Activated CD8-positive, alpha-beta memory T cell treated with anti-CD3 and anti-CD28 coated beads, Interleukin-2, amount 50 U/mL, for 4 hours (primary cell): Measurements from ENCODE around the gene CAVIN2.

Source experiments
- DNase-seq: peaks from one replicate; pipeline ENCODE4 v3.0.0-alpha.2; 2020

Gene CAVIN2

DNA sequence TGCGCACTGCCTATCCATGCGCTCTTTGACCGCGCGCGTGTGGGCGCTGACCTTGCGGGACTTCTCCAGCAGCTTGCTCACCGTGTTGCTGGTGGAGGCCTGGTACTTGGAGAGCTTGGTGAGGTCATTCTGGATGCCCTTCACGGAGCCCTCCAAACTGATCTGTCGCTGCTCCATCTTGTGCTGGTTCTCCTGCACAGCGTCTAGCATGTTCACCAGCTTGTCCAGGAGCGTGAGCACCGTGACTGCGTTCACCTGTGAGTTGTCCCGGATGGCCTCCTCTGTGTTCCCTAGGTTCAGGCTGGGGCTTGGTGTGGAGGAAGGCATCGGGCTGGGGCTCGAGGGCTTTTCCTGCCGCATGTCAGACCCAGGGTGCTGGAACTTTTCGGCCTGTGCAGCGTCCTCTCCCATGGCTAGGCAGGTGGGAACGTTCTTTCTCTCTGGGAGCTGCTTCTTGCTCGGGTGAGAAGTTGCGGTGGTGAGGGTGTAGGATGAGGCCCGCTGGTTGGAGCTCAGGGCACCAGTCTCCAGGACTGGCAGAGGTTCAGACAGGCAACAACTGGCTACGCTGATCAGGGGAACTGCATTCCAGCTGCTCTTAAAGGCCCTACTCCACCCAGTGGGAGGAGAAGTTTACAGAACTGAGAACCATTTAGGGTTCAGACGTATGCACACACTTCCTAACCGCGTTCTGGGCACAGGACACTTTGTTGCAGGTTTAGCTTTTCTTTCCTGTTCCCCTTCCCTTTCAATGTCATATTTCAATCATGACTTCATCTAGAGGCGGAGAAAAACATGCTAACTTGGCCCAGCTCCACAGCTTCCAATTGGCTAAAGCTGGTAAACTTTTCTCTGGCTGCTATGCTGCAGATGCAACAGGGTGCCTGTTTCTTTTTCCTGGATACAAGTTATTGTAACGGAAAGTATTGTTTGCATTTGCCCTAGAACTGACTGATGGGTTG, at the start of gene CAVIN2:
Gene CAVIN2, minus strand, starts transcription at position 574 of the 962 bp plus-strand sequence. Its CDS starts 163 bp downstream, at position 411.
- DNase-seq, result no peak

GRCh38 chr2:191895743-191896142, 48.9 kb upstream of the CAVIN2 start:
- DNase-seq, result no peak

GRCh38 chr2:191895195-191895594, 48.3 kb upstream of the CAVIN2 start:
- no peak for DNase-seq

DNA sequence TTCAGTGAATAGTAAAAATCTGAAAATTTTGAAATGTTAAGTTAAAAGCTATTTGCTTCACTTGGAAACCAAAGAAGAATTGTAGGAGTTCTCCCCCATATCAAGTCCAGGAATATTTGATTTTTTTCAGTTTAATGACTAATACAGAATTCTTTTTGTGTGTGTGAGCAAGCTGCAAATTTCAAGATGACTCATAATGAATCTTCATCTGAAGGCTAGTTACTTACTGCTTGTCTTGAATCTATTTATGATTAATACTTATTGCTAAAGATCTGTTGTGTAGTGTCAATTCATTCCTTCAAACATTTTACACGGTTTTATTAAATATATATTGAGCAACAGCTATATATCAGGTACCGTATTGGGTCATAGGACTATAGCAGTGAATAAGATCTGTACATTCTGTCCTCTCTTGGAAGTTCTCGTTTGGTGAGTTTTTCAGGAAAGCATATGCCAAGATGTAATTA, 47.8 kb upstream of the CAVIN2 start:
- DNase-seq, result no peak

DNA sequence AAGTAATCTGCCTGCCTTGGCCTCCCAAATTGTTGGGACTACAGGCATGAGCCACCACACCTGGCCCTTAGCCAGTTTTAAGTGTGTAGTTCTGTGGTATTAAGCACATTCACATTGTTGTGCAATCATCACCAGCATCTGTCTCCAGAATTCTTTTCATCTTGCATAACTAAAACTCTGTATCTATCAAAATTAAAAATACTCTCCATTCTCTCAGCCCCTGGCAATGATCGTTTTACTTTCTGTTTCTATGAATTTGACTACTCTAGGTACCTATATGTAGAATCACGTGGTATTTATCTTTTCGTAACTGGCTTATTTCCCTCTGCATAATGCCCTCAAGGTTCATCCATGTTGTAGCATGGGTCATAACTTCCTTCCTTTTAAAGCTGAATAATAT, 45.5 kb upstream of the CAVIN2 start:
- DNase-seq, result no peak

GRCh38 chr2:191891656-191892055, 44.8 kb upstream of the CAVIN2 start:
- no peak for DNase-seq

- no peak for DNase-seq
Observed at GRCh38 chr2:191889931-191890330, 43.0 kb upstream of the CAVIN2 start.

DNA sequence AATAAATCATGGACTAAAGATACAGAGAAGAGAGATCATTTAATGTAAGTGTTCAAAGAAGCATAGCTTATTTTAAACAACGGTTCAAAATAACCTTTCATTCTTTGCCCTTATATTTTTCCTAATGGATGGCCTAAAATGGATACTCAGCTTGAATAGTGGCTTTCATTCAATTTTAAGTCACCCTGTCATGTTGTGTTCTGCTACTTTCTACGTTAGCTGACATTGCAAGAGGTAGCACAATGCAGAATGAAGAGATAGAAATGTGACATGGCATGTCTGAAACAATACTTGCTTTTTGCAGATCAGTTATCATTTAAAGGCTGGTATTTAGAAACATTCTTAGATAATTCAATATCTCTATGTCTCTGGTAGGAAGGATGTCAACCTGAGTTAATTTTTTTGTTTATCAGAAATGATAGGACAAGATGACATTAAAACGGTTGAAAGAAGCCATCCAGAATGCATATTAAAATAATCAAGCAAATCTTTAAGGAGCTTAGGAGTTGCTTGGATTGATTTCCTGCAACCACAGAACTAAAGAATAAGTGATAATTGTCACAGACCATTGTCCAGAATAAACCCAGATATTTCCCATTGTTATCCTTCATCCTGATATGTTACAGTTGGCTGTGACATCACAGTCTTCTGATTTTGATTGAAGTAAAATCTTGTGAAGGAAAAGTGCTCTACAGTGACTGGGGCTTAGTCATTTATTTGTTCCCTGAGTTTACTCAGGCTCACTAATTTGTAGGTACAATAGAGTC, 41.7 kb upstream of the CAVIN2 start:
- DNase-seq, result no peak

GRCh38 chr2:191885650-191886049, 38.8 kb upstream of the CAVIN2 start:
- no peak for DNase-seq

DNA sequence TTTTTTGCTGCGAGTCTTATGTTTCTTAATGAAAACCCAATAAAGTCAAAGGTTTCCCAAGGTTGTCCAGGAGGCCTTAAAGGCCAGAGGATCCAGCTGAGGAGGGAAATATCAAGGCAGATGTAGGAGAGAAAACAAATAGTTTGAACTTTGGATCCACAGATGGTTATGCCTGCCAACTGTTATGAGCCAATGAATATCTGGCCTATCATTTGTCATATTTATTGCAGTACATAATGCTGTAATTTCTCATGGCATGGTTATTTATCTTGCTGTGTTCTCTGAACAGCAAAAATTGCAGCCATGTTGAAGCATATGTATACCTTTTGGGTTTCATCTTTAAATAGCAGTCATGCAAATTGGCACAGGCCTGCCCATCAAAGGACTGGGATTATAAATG, 38.2 kb upstream of the CAVIN2 start:
- DNase-seq, result no peak

DNA sequence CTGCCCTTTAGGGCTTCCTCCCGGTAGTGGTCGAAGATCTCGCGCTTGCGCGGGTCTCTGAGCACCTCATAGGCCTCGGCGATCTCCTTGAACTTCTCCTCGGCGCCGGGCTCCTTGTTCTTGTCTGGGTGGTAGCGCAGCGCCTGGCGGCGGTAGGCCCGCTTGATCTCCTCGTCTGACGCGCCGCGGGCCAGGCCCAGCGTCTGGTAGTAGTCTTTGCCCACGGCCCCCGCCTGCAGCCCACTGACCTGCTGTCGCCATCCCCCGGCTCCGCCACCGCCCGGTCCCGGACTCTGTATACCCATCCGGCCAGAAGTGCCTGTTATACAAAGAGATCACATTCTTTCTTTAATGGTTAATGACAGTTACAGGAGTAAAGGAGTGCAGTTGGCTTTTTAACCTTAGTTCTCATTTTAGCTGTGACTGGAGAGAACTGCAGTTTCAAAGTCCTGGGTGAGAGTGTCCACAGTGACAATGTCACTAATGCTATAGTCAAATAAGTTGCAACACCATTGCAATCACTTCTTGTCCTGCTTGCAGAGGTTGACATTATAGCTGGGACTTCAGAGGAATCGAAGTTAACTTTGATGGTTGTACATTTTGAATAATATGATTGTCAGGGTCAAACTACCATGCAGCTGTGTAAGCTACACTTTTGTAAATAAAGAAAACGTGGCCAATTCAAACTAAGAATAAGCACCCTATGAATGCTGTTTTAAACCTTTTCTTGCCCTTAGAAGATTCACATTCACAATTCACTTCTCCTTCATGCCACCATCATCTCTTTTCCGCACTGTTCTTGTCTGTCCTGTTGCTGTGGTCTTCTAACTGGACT, 35.3 kb upstream of the CAVIN2 start:
- no peak for DNase-seq

GRCh38 chr2:191878548-191879279, 31.8 kb upstream of the CAVIN2 start:
- DNase-seq, result no peak

DNA sequence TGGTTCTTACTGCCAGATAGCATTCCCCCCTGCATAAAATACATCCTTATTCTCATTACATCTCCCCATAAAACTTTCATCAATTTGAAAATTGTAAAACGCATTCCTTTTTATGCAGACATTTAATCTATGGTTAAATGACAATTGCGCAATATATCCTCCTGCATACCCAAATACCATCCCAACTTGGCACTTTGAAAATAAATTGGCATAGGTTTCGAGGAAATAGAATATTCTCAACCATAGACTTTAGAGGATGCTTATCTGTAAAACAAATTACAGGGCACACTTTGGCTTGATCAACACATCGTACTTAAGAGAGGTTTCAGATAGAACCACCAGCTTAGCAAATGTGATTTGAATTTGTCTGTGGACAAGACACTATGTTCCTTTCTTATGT, 31.0 kb upstream of the CAVIN2 start:
- no peak for DNase-seq

DNA sequence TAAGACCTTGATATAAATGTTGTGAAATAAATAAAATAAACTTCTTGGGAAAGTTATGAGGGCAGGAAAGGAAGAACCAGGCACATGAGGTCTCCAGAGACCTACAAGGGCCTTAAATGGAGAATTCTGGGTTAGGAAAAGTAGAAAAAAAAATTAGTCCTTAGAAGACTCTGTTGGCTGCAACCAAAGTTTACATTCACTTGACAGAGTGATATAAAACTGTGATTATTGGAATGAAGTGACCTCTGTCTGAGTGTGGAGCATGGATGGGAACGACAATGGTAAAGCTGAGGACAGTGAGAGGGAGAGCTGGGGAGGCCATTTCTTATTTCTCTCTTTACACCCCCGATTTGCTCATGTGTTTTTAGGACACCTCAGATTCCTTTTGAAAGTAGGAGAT, 29.0 kb upstream of the CAVIN2 start:
- DNase-seq, result no peak

DNA sequence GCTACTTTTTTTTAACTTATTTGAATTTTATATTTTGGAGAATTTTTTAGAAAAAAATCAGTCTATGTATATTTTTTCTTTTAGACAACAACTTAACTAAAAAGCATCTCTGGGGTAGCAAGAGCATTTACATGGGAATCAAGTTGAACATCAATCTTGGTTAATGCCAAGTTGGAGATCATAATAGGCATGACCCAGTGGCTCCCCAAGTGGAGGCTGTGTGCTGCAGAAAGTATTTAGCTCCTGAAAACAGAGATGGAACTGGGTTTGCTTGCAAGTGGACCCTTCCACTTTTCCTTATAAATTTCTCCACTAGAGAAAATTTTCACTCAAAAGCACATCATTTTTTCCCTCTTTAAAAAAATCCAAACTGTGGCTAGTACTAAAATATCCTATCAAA, 23.9 kb upstream of the CAVIN2 start:
- DNase-seq, result no peak

GRCh38 chr2:191869781-191870180, 22.9 kb upstream of the CAVIN2 start:
- DNase-seq, result no peak

DNA sequence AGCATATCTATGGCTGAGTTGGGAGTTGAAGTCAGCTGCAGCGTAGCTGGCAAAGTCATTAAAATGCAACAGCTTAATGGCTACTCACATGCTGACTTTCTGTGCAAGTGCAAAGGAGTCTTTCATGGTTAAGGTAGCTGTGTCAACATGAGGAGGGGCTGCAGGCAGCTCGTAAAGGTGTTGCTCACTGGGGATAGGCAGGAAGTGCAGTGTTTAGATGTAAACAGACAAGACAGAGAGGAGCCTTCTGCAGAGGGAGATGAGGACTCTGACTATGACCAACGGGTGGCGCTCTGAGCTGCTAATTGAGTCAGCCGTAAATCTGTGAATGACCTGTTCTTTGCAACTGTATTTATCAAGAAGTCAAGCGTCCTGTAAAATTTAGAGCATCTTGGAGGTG, 22.3 kb upstream of the CAVIN2 start:
- no peak for DNase-seq

GRCh38 chr2:191867507-191867847, 20.6 kb upstream of the CAVIN2 start:
- DNase-seq, result no peak

GRCh38 chr2:191866675-191867506, 20.0 kb upstream of the CAVIN2 start:
- DNase-seq, result no peak

- DNase-seq, result no peak
Observed at GRCh38 chr2:191866195-191866594, 19.3 kb upstream of the CAVIN2 start.

GRCh38 chr2:191864628-191865374, 17.9 kb upstream of the CAVIN2 start:
- no peak for DNase-seq
